ENCODE measurements around the gene PLD5. TPM values are rescaled to one million over a fixed set of nuclear protein-coding genes. Genes with fewer than 3 reads are reported as not detected.
"Not testable (repeated sequence)": the region's sequence is repeated elsewhere in the genome, so short reads cannot be mapped to it uniquely, and the experiment has no call there.

The PLD5 gene
- polyA plus RNA-seq, 1 of the 3 experiments (the other 2 are of a cell fraction): 0.08 TPM

DNA sequence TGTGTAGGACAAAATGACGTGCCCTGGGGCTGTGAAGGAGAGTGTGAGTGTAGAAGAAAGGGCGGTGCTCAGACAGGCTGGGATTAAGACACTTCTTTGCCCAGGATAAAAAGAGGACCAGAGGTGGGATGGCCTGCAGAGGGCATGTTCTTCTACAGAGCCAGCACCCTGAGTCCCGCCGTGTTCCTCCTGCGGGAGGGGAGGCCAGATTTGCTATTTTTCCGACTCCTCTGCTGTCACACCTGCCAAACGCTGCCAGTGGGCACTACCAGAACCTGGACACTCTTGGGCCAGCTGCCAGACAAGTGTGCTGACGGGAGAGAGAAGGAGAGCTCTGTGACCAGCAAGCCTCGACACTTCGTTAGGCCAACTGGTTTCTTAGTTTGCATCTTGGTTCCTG, 206.4 kb downstream of the PLD5 start:
- no peak overlapping the region for H3K4me2 ChIP-seq
- H3F3A ChIP-seq (replicated peaks; ENCODE audit: insufficient read depth): no peaks in the 10 kb centered on the region
- no peak overlapping the region for H2AFZ ChIP-seq (ENCODE audit: low read depth)
- H3K9ac ChIP-seq: no peak overlapping the region
- H3K36me3 ChIP-seq (replicated peaks in 1 of 2; ENCODE audit: control insufficient read depth in 1 of 2, insufficient read depth in 2 of 2, low read length in 1 of 2): no peaks in the 10 kb centered on the region
- no peak for DNase-seq
- no peaks in the 10 kb centered on the region for H4K20me1 ChIP-seq (ENCODE audit: insufficient read depth)
- no peaks in the 10 kb centered on the region for H3K27me3 ChIP-seq (ENCODE audit: insufficient read depth)
- 45% methylated on average over 9 of the region's 10 CpGs for WGBS (ENCODE audit: low lambda C conversion rate)
- no peaks in the 10 kb centered on the region; a peak in 1 of 4 replicates for H3K4me1 ChIP-seq (ENCODE audit: control insufficient read depth in 1 of 2, insufficient read depth in 2 of 2, low read depth in 1 of 2, low read length in 1 of 2)
- CTCF ChIA-PET: no interaction called here
- H3K79me2 ChIP-seq (ENCODE audit: insufficient read depth): no peaks in the 10 kb centered on the region
- no peak overlapping the region for H3K27ac ChIP-seq (ENCODE audit: low read depth in 2 of 2, low read length in 1 of 2)
- POLR2A ChIA-PET: no interaction called here
- no peak overlapping the region for H3K4me3 ChIP-seq (ENCODE audit: low read depth in 2 of 2, low read length in 1 of 2)
- no peaks in the 10 kb centered on the region; the same call in 1 of the 2 replicates for H3K9me3 ChIP-seq
- no peak for TF ChIP-seq GATA2 (CRISPR knock-in tag; IDR thresholded peaks at IDR 0.05)
- no peak for TF ChIP-seq USF1 (IDR thresholded peaks at IDR 0.05; ENCODE audit: borderline replicate concordance, low read depth)
- TF ChIP-seq RCOR1 (IDR thresholded peaks at IDR 0.05; ENCODE audit: low read length): no peak
- no peak for TF ChIP-seq TEAD4 (IDR thresholded peaks at IDR 0.05; ENCODE audit: borderline replicate concordance, insufficient read depth)
- no peak for TF ChIP-seq RFX5 (IDR thresholded peaks at IDR 0.05; ENCODE audit: low read length)
- TF ChIP-seq TCF12 (IDR thresholded peaks at IDR 0.05): no peak
- H3K9me2 ChIP-seq: no peaks in the 10 kb centered on the region

GRCh38 chr1:242314865-242315264, 209.6 kb downstream of the PLD5 start:
- H3K79me2 ChIP-seq (ENCODE audit: insufficient read depth); H3K36me3 ChIP-seq (replicated peaks in 1 of 2; ENCODE audit: control insufficient read depth in 1 of 2, insufficient read depth in 2 of 2, low read length in 1 of 2); CTCF ChIA-PET; H3K4me2 ChIP-seq; H3K27me3 ChIP-seq (ENCODE audit: insufficient read depth); H4K20me1 ChIP-seq (ENCODE audit: insufficient read depth); H3K9ac ChIP-seq; H3K4me1 ChIP-seq (ENCODE audit: control insufficient read depth in 1 of 2, insufficient read depth in 2 of 2, low read depth in 1 of 2, low read length in 1 of 2); H3K9me3 ChIP-seq; H3F3A ChIP-seq (replicated peaks; ENCODE audit: insufficient read depth); H2AFZ ChIP-seq (ENCODE audit: low read depth); POLR2A ChIA-PET; H3K9me2 ChIP-seq; H3K4me3 ChIP-seq (ENCODE audit: low read depth in 2 of 2, low read length in 1 of 2); DNase-seq: not testable (repeated sequence)
- H3K27ac ChIP-seq (ENCODE audit: low read depth in 2 of 2, low read length in 1 of 2): peak overlapping the region in 1 of 2 experiments; percentile 39; a peak in 1 of 4 replicates
- WGBS (ENCODE audit: low lambda C conversion rate): 33% methylated on average over 1 of the region's 1 CpG

GRCh38 chr1:242314085-242314649, 210.3 kb downstream of the PLD5 start:
- CTCF ChIA-PET; H3K4me2 ChIP-seq; H3K9ac ChIP-seq; POLR2A ChIA-PET; H3K4me1 ChIP-seq (ENCODE audit: control insufficient read depth in 1 of 2, insufficient read depth in 2 of 2, low read depth in 1 of 2, low read length in 1 of 2); H2AFZ ChIP-seq (ENCODE audit: low read depth); DNase-seq; H3K9me2 ChIP-seq; H3K9me3 ChIP-seq; H3K79me2 ChIP-seq (ENCODE audit: insufficient read depth); H3F3A ChIP-seq (replicated peaks; ENCODE audit: insufficient read depth); H4K20me1 ChIP-seq (ENCODE audit: insufficient read depth); H3K27me3 ChIP-seq (ENCODE audit: insufficient read depth); H3K36me3 ChIP-seq (replicated peaks in 1 of 2; ENCODE audit: control insufficient read depth in 1 of 2, insufficient read depth in 2 of 2, low read length in 1 of 2); H3K27ac ChIP-seq (ENCODE audit: low read depth in 2 of 2, low read length in 1 of 2); H3K4me3 ChIP-seq (ENCODE audit: low read depth in 2 of 2, low read length in 1 of 2): not testable (repeated sequence)
- WGBS (ENCODE audit: low lambda C conversion rate): 13% methylated on average over 3 of the region's 3 CpGs
- 0 out of 2 replicates have a peak, but pooled peaks have one; percentile 9 for TF ChIP-seq GATA2 (CRISPR knock-in tag; IDR thresholded peaks at IDR 0.05)

DNA sequence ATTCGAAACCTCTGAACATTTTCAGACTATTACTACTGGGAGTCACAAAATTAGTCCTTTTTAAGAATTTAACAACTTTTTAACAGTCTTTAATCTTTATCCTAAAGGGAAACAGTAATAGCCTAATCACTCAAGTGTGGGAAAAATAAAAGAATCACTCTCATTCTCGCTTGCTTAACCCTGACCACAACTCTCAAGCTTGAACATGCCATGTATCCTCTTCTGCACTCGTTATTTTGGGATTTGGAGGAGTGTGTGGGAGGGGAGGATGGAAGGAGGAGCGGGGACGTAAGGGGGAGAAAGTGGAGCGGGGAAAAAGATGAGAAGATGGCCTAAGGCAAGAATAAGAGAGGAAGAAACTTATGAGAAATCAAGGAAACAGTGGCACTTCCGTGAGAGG, 215.8 kb downstream of the PLD5 start:
- H3K27ac ChIP-seq (ENCODE audit: low read depth in 2 of 2, low read length in 1 of 2); H3K4me1 ChIP-seq (ENCODE audit: control insufficient read depth in 1 of 2, insufficient read depth in 2 of 2, low read depth in 1 of 2, low read length in 1 of 2); H3K9me2 ChIP-seq; H3F3A ChIP-seq (replicated peaks; ENCODE audit: insufficient read depth); H3K79me2 ChIP-seq (ENCODE audit: insufficient read depth); H3K9me3 ChIP-seq; H3K4me2 ChIP-seq; POLR2A ChIA-PET; H3K27me3 ChIP-seq (ENCODE audit: insufficient read depth); CTCF ChIA-PET; H4K20me1 ChIP-seq (ENCODE audit: insufficient read depth); H3K4me3 ChIP-seq (ENCODE audit: low read depth in 2 of 2, low read length in 1 of 2); H3K9ac ChIP-seq; H2AFZ ChIP-seq (ENCODE audit: low read depth); DNase-seq; H3K36me3 ChIP-seq (replicated peaks in 1 of 2; ENCODE audit: control insufficient read depth in 1 of 2, insufficient read depth in 2 of 2, low read length in 1 of 2): not testable (repeated sequence)
- WGBS (ENCODE audit: low lambda C conversion rate): 12% methylated on average over 7 of the region's 7 CpGs

DNA sequence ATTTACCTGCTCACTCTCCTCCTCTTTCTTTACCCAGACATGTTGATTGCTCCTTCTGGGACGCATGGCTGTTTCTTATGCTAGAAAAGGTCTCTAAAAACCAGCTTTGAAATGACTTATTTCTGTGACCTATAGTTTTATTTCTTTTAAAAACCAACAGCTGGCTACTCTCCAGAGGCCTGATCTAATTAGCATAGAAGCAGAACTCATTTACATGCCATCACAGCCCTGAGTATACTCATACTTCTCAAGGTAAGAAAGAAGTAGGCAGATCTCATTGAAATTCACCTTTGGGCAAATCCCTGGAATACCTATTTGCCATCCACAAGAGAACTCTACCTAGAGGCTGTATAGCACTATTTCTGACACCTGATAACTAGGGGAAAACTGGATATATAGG, 230.7 kb downstream of the PLD5 start:
- DNase-seq; H3F3A ChIP-seq (replicated peaks; ENCODE audit: insufficient read depth); H3K4me2 ChIP-seq; H3K9me2 ChIP-seq; H4K20me1 ChIP-seq (ENCODE audit: insufficient read depth); H3K9ac ChIP-seq; H3K79me2 ChIP-seq (ENCODE audit: insufficient read depth); H2AFZ ChIP-seq (ENCODE audit: low read depth); POLR2A ChIA-PET; H3K4me1 ChIP-seq (ENCODE audit: control insufficient read depth in 1 of 2, insufficient read depth in 2 of 2, low read depth in 1 of 2, low read length in 1 of 2); H3K36me3 ChIP-seq (replicated peaks in 1 of 2; ENCODE audit: control insufficient read depth in 1 of 2, insufficient read depth in 2 of 2, low read length in 1 of 2); CTCF ChIA-PET; H3K4me3 ChIP-seq (ENCODE audit: low read depth in 2 of 2, low read length in 1 of 2); H3K9me3 ChIP-seq; H3K27ac ChIP-seq (ENCODE audit: low read depth in 2 of 2, low read length in 1 of 2); H3K27me3 ChIP-seq (ENCODE audit: insufficient read depth): not testable (repeated sequence)
- 44% methylated on average over 1 of the region's 1 CpG for WGBS (ENCODE audit: low lambda C conversion rate)

DNA sequence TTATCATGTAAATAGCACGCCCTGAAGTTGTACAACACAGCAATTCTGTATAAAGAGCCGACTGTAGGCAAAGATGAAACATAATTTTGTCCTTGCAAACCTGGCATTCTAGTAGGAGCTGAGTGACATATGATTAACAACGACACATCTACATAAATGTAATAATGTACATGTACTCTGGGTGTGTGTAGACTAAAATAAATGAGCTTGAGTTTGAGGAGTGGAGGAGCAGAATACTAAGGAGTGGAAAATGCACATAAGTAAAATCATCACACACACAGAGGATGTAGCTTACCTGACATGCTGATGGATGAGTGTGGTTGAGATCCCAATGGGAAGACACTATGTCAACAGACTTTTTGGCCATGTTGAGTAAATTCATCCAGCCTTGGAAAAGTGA, 236.4 kb downstream of the PLD5 start:
- H3K27ac ChIP-seq (ENCODE audit: low read depth in 2 of 2, low read length in 1 of 2); H3K4me2 ChIP-seq; H3K36me3 ChIP-seq (replicated peaks in 1 of 2; ENCODE audit: control insufficient read depth in 1 of 2, insufficient read depth in 2 of 2, low read length in 1 of 2); H3K27me3 ChIP-seq (ENCODE audit: insufficient read depth); H4K20me1 ChIP-seq (ENCODE audit: insufficient read depth); H3F3A ChIP-seq (replicated peaks; ENCODE audit: insufficient read depth); H2AFZ ChIP-seq (ENCODE audit: low read depth); H3K9me2 ChIP-seq; H3K9ac ChIP-seq; H3K4me3 ChIP-seq (ENCODE audit: low read depth in 2 of 2, low read length in 1 of 2); DNase-seq; POLR2A ChIA-PET; H3K4me1 ChIP-seq (ENCODE audit: control insufficient read depth in 1 of 2, insufficient read depth in 2 of 2, low read depth in 1 of 2, low read length in 1 of 2); H3K9me3 ChIP-seq; H3K79me2 ChIP-seq (ENCODE audit: insufficient read depth); CTCF ChIA-PET: not testable (repeated sequence)
- 22% methylated on average over 3 of the region's 3 CpGs for WGBS (ENCODE audit: low lambda C conversion rate)
